Lower leg skin (tissue), 3 donors: ENCODE data around the gene XPNPEP2.

Experiments used
- POLR2A ChIP-seq, 2 donors: fragments of 450-650 bp; IDR thresholded peaks; one replicate each; pipeline ENCODE4 v1.6.1; 2016 to 2017; ENCODE audit warnings: antibody characterized with exemption in 2 of 2, mild to moderate bottlenecking in 1 of 2, moderate library complexity in 1 of 2
- TF ChIP-seq, protein P1 (sequence below), 3 donors: fragments of 450-650 bp; IDR thresholded peaks; one replicate each; pipeline ENCODE4 v1.5.1; 2016; ENCODE audit warnings: antibody characterized with exemption in 3 of 3, mild to moderate bottlenecking in 3 of 3, moderate library complexity in 2 of 3

DNA sequence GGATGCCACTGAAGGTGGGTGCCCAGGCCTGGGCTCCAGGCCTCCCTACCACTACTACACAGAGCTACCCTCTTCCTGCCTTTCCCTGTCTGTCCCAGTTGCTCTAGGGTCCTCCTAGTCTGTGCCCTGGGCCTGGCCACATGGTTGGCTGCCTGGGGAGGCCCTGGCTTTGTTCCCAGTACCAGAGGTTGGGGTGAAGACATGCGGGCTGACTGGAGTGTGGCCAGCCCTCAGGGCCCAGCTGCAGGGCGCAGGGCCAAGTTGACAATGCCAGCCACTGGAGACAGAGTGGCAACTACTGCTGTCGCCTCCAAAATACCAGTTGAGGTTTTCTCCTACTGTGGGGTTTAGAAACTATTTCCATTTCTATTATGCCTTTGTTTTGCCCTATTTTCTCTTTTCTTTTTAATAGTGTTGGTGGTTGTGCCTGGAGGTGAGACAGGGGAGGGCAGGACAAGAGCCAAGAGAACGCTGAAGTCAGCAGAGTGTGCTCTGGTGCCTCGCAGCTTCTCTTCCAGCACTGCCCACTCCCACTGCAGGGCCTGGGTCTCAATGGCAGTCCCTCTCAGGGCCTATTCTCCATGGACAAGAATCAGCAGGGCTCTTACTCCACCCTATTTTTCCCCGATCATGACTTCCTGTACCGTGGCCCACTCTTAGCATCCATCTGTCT lies 32.2 kb upstream of the XPNPEP2 start:
- TF ChIP-seq, protein P1, sequence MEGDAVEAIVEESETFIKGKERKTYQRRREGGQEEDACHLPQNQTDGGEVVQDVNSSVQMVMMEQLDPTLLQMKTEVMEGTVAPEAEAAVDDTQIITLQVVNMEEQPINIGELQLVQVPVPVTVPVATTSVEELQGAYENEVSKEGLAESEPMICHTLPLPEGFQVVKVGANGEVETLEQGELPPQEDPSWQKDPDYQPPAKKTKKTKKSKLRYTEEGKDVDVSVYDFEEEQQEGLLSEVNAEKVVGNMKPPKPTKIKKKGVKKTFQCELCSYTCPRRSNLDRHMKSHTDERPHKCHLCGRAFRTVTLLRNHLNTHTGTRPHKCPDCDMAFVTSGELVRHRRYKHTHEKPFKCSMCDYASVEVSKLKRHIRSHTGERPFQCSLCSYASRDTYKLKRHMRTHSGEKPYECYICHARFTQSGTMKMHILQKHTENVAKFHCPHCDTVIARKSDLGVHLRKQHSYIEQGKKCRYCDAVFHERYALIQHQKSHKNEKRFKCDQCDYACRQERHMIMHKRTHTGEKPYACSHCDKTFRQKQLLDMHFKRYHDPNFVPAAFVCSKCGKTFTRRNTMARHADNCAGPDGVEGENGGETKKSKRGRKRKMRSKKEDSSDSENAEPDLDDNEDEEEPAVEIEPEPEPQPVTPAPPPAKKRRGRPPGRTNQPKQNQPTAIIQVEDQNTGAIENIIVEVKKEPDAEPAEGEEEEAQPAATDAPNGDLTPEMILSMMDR (IDR thresholded peaks at IDR 0.05) = no peak
- no peak for TF ChIP-seq POLR2A (IDR thresholded peaks at IDR 0.05)
